ENCODE data around the gene CALCOCO1.

Gene CALCOCO1

GRCh38 chr12:53659571-53659981 is 67.7 kb downstream of the CALCOCO1 start:
- no peak for DNase-seq (ENCODE audit: low spot score)

DNA sequence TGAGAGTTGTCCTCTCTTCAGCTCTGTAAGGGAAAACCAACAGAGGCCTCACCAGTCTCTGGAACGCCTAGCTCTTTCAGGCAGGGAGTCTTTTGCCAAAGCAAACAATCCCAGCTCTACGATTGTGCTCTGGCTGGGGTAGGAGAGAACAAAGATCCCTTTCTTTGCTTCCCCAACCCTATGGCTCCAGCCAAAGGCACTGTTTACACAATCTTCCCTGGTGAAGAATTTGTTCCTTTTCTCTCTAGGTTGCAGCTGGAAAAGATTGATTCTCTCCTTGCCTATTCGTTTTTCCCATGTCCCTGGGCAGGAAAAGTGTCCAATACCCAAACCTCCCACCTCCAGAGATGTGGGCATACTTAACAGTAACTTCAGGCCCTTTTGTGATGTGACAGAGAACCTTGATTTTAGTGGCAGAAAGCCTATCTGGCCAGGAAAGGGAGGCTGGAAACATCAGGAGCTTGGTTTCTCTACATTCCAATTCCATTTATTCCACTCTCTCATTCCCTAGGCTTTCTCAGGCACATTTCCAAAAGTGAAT is 68.2 kb downstream of the CALCOCO1 start:
- DNase-seq (ENCODE audit: low spot score): no peak

Measured in germinal center (tissue), 1 donor.